Endothelial cell (in vitro differentiated cells): ENCODE measurements around the gene IRF2BP1. TPM values are rescaled to one million over a fixed set of nuclear protein-coding genes. Genes with fewer than 3 reads are reported as not detected.
"Not testable (repeated sequence)": the region's sequence is repeated elsewhere in the genome, so short reads cannot be mapped to it uniquely, and the experiment has no call there.

Source experiments
- DNase-seq: peaks from one replicate; pipeline ENCODE4 v3.0.0; 2021; ENCODE audit warnings: low spot score
- H3K27ac Mint-ChIP-seq: one replicate; pipeline ENCODE4 v1.8.0; 2021; ENCODE audit warnings: mixed read lengths, inconsistent platforms; ENCODE audit not compliant: unreplicated experiment
- H3K27me3 Mint-ChIP-seq: one replicate; pipeline ENCODE4 v1.8.0; 2021; ENCODE audit warnings: mild to moderate bottlenecking, moderate library complexity, mixed read lengths, inconsistent platforms; ENCODE audit not compliant: unreplicated experiment
- H3K36me3 Mint-ChIP-seq: one replicate; pipeline ENCODE4 v1.8.0; 2021; ENCODE audit warnings: mild to moderate bottlenecking, low read depth, mixed read lengths, inconsistent platforms; ENCODE audit not compliant: unreplicated experiment
- H3K4me1 Mint-ChIP-seq: one replicate; pipeline ENCODE4 v1.8.0; 2021; ENCODE audit warnings: mild to moderate bottlenecking, mixed read lengths, inconsistent platforms; ENCODE audit not compliant: unreplicated experiment
- H3K4me3 Mint-ChIP-seq: one replicate; pipeline ENCODE4 v1.8.0; 2021; ENCODE audit warnings: mild to moderate bottlenecking, mixed read lengths, inconsistent platforms; ENCODE audit not compliant: unreplicated experiment
- H3K9me3 Mint-ChIP-seq: one replicate; pipeline ENCODE4 v1.8.0; 2021; ENCODE audit warnings: mixed read lengths, inconsistent platforms; ENCODE audit not compliant: unreplicated experiment
- total RNA-seq: library from RNA; stranded (reverse); fragmentation: NEBNext Ultra II Directional; extraction: Animal tissue kit (Norgen Biotek cat#: 25700); gene quantifications from one replicate; pipeline ENCODE4 v1.2.1, GENCODE V29; 2021; ENCODE audit not compliant: unreplicated experiment
- TF ChIP-seq, protein P1 (sequence below): fragments of 200-600 bp; sonication (generic); IDR thresholded peaks from one replicate; pipeline ENCODE4 v1.5.0; 2021; ENCODE audit warnings: antibody characterized with exemption; ENCODE audit not compliant: unreplicated experiment

Gene IRF2BP1
- total RNA-seq, 1 donor from 2014 or later, result 17.6 TPM

DNA sequence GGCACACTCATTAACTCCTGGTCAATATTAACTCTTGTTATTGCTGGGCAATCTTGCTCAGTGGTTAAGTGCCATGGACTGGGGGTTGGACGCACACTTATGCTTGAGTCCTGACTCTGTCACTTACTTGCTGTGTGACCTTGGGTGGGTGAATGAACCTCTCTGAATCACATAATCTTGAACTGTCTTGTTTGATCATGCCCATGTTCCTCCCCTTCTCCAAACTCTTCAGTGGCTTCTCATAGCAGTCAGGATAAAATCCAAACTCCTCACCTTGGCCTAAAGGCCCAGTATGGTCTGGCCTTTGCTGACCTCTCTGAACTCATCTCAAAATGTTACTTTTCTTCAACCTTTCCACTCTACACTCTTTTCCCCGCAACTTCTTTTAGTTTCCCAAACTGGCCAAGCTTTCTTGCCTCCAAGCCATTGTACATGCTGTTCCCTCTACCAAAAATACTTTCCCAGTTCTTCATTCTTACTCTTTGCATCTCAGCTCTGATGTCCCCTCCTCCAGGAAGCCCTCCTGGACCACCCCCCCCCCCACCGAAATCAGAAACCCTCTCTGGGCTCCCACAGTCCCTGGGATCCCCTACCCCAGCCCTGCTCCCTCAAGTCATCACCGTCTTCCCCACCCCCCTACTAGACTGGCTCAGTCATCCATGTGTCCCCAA lies 14.1 kb upstream of the IRF2BP1 start:
- peak overlapping the region; percentile 22 for H3K27ac Mint-ChIP-seq

DNA sequence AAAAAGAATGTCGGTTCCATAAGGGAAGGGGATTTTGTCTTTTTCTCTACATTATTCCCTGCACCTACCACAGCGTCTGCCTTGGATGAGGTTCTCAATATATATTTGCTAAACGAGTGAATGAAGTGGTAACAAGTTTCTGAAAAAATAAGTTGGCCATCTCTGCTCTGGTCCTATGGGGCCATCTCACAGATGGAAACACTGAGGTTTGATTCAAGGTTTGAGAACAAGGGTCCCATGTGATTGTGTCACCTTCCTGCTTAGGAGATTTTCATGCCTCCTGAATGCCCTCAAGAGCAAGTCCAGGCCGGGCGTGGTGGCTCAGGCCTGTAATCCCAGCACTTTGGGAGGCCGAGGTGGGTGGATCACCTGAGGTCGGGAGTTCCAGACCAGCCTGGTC lies 13.3 kb upstream of the IRF2BP1 start:
- Mint-ChIP-seq H3K36me3 (peaks cover 31% of the 10 kb centered on the region), H3K9me3 (no peaks in the 10 kb centered on the region), H3K27ac (no peak overlapping the region), H3K27me3 (peaks cover 10% of the 10 kb centered on the region), H3K4me3 (no peak overlapping the region), H3K4me1 (peaks cover 12% of the 10 kb centered on the region)
- no peak for DNase-seq
- TF ChIP-seq, protein P1, sequence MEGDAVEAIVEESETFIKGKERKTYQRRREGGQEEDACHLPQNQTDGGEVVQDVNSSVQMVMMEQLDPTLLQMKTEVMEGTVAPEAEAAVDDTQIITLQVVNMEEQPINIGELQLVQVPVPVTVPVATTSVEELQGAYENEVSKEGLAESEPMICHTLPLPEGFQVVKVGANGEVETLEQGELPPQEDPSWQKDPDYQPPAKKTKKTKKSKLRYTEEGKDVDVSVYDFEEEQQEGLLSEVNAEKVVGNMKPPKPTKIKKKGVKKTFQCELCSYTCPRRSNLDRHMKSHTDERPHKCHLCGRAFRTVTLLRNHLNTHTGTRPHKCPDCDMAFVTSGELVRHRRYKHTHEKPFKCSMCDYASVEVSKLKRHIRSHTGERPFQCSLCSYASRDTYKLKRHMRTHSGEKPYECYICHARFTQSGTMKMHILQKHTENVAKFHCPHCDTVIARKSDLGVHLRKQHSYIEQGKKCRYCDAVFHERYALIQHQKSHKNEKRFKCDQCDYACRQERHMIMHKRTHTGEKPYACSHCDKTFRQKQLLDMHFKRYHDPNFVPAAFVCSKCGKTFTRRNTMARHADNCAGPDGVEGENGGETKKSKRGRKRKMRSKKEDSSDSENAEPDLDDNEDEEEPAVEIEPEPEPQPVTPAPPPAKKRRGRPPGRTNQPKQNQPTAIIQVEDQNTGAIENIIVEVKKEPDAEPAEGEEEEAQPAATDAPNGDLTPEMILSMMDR, result no peak

More for the DNA sequence above, 14.1 kb upstream of the IRF2BP1 start:
- peaks cover 10% of the 10 kb centered on the region for H3K27me3 Mint-ChIP-seq
- DNase-seq, result no peak
- H3K36me3 Mint-ChIP-seq, result peaks cover 27% of the 10 kb centered on the region
- TF ChIP-seq, protein P1, result no peak
- no peaks in the 10 kb centered on the region for H3K9me3 Mint-ChIP-seq
- H3K4me3 Mint-ChIP-seq, result peak overlapping the region; percentile 54
- H3K4me1 Mint-ChIP-seq, result peaks cover 12% of the 10 kb centered on the region

DNA sequence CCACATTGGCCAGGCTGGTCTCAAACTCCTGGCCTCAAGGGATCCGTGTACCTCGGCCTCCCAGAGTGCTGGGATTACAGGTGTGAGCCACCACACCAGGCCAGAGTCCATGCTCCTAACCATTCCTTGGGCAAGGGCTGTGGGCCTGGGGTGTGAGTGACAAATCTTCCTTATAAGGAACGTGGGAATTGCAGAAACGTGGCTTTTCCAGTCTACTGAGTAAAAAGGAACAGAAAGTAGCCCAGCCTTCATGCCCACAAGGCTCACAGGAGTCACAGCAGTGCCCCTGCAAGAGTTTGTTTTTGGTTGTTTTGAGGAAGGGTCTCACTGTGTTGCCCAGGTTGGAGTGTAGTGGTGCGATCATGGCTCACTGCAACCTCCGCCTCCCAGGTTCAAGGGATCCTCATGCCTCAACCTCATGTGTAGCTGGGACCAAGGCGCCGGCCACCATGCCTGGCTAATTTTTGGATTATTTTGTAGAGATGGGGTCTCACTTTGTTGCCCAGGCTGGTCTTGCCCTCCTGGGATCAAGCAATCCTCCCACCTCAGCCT lies 11.4 kb upstream of the IRF2BP1 start:
- Mint-ChIP-seq H3K27ac (no peak overlapping the region), H3K9me3 (no peaks in the 10 kb centered on the region), H3K27me3 (peaks cover 2% of the 10 kb centered on the region), H3K4me3 (no peak overlapping the region), H3K4me1 (peaks cover 12% of the 10 kb centered on the region), H3K36me3 (peaks cover 35% of the 10 kb centered on the region)
- DNase-seq, result no peak
- TF ChIP-seq, protein P1, result no peak

DNA sequence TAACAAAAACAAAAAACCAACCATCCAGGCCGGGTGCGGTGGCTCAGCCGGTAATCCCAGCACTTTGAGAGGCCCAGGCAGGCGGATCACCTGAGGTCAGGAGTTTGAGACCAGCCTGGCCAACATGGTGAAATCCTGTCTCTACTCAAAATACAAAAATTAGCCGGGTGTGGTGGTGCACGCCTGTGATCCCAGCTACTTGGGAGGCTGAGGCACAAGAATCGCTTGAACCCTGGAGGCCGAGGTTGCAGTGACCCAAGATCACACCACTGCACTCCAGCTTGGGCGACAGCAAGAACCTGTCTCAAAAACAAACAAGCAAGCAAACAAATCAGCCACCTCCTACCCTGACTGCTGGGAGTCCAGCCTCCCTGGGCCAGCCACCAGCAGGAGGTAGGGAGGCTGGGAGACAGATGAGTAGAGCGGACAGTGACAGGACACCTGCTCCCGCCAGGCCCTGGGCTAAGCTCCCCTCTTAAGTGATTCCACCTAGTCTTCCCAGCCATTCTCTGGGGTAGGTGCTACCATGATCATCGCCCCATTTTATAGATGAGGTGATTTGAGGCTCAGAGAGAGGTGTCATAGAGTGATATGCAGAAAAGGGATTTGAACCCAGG lies 10.2 kb upstream of the IRF2BP1 start:
- not testable (repeated sequence) for H3K27me3 Mint-ChIP-seq, H3K4me3 Mint-ChIP-seq, DNase-seq, H3K27ac Mint-ChIP-seq, H3K9me3 Mint-ChIP-seq, H3K4me1 Mint-ChIP-seq
- H3K36me3 Mint-ChIP-seq, result peaks cover 35% of the 10 kb centered on the region

DNA sequence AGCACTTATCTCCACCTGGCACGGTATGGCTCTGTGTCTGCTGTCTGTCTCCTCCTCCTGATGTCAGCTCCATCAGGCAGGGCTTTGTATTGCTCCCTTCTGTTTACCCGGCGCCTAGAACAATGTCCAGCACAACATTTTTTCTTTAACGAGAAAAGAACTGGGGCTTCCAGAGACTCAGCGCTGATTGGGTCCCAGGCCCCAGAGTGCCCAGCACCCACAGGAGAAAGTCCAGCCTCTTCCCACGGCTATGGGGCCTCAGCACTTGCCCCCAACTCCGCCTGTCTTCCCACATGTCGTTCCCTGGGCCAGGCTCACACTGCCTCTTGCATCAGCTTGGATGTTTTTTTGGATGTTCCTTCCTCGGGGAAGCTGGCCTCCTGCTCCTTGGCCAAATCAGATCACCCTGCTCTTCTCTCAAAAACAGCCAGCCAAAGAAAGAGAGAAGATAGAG lies 9.6 kb upstream of the IRF2BP1 start:
- peaks cover 2% of the 10 kb centered on the region for H3K4me1 Mint-ChIP-seq
- peaks cover 32% of the 10 kb centered on the region for H3K36me3 Mint-ChIP-seq
- no peaks in the 10 kb centered on the region for H3K27me3 Mint-ChIP-seq
- TF ChIP-seq, protein P1, result no peak
- no peak overlapping the region for H3K27ac Mint-ChIP-seq
- DNase-seq, result no peak
- no peaks in the 10 kb centered on the region for H3K9me3 Mint-ChIP-seq
- no peak overlapping the region for H3K4me3 Mint-ChIP-seq
